Ishikawa (cell line): Measurements from ENCODE around the gene LLCFC1.

Experiments used
- CEBPB ChIP-seq: IDR thresholded peaks from 2 replicates; pipeline ENCODE4 v1.6.1; 2012
- CREB1 ChIP-seq: IDR thresholded peaks from 2 replicates; pipeline ENCODE4 v1.6.1; 2012; ENCODE audit warnings: low read depth
- EGR1 ChIP-seq: IDR thresholded peaks from 2 replicates; pipeline ENCODE4 v1.6.1; 2012
- EP300 ChIP-seq: IDR thresholded peaks from 2 replicates; pipeline ENCODE4 v1.6.1; 2012; ENCODE audit warnings: borderline replicate concordance
- FOXM1 ChIP-seq: IDR thresholded peaks from 2 replicates; pipeline ENCODE4 v1.6.1; 2012; ENCODE audit warnings: low read depth, borderline replicate concordance
- MAX ChIP-seq: IDR thresholded peaks from 2 replicates; pipeline ENCODE4 v1.6.1; 2012
- NFIC ChIP-seq: IDR thresholded peaks from 2 replicates; pipeline ENCODE4 v1.6.1; 2012
- RAD21 ChIP-seq: IDR thresholded peaks from 2 replicates; pipeline ENCODE4 v1.6.1; 2012; ENCODE audit warnings: low read depth
- REST ChIP-seq: IDR thresholded peaks from 2 replicates; pipeline ENCODE4 v1.6.1; 2012; ENCODE audit warnings: low read depth, mild to moderate bottlenecking
- TAF1 ChIP-seq: IDR thresholded peaks from 2 replicates; pipeline ENCODE4 v1.6.1; 2012; ENCODE audit warnings: low read depth, mild to moderate bottlenecking
- TCF12 ChIP-seq: IDR thresholded peaks from 2 replicates; pipeline ENCODE4 v1.6.1; 2012; ENCODE audit warnings: low read depth
- TEAD4 ChIP-seq: IDR thresholded peaks from 2 replicates; pipeline ENCODE4 v1.6.1; 2012
- USF1 ChIP-seq: IDR thresholded peaks from 2 replicates; pipeline ENCODE4 v1.6.1; 2012
- YY1 ChIP-seq: IDR thresholded peaks from 2 replicates; pipeline ENCODE4 v1.6.1; 2012; ENCODE audit warnings: low read depth
- ZBTB7A ChIP-seq: IDR thresholded peaks from 2 replicates; pipeline ENCODE4 v1.6.1; 2012; ENCODE audit warnings: low read depth

Gene LLCFC1

GRCh38 chr7:142914121-142914520, 25.2 kb upstream of the LLCFC1 start:
- TF ChIP-seq ZBTB7A: no peak
- no peak for TF ChIP-seq REST
- TF ChIP-seq TCF12: no peak
- no peak for TF ChIP-seq USF1
- TF ChIP-seq CEBPB: no peak
- no peak for TF ChIP-seq CREB1
- no peak for TF ChIP-seq EGR1
- TF ChIP-seq EP300: no peak
- no peak for TF ChIP-seq TAF1
- no peak for TF ChIP-seq FOXM1
- no peak for TF ChIP-seq NFIC
- no peak for TF ChIP-seq MAX

- TF ChIP-seq USF1 (no peak), MAX (no peak), ZBTB7A (no peak), RAD21 (no peak), CREB1 (no peak), CEBPB (no peak), YY1 (no peak), NFIC (no peak), TAF1 (no peak)
Measured at GRCh38 chr7:142915315-142915714, 24.0 kb upstream of the LLCFC1 start.

GRCh38 chr7:142916508-142916907, 22.8 kb upstream of the LLCFC1 start:
- no peak for TF ChIP-seq ZBTB7A
- no peak for TF ChIP-seq MAX
- no peak for TF ChIP-seq USF1
- TF ChIP-seq YY1: no peak
- TF ChIP-seq CREB1: no peak
- no peak for TF ChIP-seq EP300
- TF ChIP-seq FOXM1: no peak
- no peak for TF ChIP-seq TEAD4
- no peak for TF ChIP-seq NFIC
- no peak for TF ChIP-seq TCF12
- no peak for TF ChIP-seq RAD21
- TF ChIP-seq CEBPB: no peak
- TF ChIP-seq REST: no peak
- TF ChIP-seq EGR1: no peak
- no peak for TF ChIP-seq TAF1

GRCh38 chr7:142917447-142917846, 21.8 kb upstream of the LLCFC1 start:
- TF ChIP-seq TAF1 (no peak), YY1 (no peak), TCF12 (no peak), FOXM1 (no peak), CREB1 (no peak), ZBTB7A (no peak), TEAD4 (no peak), EP300 (no peak), RAD21 (no peak), CEBPB (no peak), NFIC (no peak), MAX (no peak), USF1 (no peak), REST (no peak), EGR1 (no peak)
